ENCODE results near the gene TTYH2.
"Not testable (repeated sequence)": the region's sequence is repeated elsewhere in the genome, so short reads cannot be mapped to it uniquely, and the experiment has no call there.

Gene TTYH2, protein sequence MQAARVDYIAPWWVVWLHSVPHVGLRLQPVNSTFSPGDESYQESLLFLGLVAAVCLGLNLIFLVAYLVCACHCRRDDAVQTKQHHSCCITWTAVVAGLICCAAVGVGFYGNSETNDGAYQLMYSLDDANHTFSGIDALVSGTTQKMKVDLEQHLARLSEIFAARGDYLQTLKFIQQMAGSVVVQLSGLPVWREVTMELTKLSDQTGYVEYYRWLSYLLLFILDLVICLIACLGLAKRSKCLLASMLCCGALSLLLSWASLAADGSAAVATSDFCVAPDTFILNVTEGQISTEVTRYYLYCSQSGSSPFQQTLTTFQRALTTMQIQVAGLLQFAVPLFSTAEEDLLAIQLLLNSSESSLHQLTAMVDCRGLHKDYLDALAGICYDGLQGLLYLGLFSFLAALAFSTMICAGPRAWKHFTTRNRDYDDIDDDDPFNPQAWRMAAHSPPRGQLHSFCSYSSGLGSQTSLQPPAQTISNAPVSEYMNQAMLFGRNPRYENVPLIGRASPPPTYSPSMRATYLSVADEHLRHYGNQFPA

DNA sequence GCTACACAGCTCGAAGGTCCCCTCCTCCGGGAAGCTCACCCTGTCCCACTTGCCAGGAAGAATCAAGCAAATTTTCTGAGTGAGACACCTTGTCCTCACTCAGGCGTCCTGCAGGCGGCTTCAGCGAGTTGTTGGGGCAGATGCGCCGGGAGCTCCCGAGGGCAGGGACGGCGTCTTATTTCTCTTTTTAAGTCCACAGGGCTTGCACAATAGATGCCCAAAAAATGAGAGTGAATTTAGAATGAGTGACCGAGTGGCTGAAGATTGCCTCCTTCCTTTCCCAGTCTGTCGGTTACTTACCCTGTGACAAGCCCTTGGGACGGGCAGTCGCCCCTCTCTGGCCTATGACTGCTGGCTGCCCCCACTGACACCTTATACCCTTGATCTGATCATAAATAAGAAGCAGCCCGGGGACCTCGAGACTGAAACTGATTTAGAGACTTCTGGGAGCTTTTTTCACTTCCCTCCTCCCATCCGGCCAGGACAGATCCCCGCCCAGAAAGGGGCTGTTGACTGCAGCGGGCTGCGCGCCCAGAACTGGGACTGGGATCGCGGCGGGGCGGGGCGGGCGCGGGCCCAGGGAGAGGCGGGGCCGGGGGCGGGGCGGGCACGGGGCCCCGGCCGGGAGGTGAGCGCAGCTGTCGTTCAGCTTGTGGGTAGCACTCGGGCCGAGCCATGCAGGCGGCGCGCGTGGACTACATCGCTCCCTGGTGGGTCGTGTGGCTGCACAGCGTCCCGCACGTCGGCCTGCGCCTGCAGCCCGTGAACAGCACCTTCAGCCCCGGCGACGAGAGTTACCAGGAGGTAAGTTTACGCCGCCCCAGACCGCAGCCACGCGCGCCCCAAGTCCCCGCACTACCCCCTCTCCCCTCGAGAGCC lies at the start of gene TTYH2:
Gene TTYH2, plus strand, starts transcription at position 659 of the 879 bp plus-strand sequence. Its CDS starts 17 bp downstream, at position 676.
- DNase-seq (ENCODE audit: low read depth, low spot score), result no peak

DNA sequence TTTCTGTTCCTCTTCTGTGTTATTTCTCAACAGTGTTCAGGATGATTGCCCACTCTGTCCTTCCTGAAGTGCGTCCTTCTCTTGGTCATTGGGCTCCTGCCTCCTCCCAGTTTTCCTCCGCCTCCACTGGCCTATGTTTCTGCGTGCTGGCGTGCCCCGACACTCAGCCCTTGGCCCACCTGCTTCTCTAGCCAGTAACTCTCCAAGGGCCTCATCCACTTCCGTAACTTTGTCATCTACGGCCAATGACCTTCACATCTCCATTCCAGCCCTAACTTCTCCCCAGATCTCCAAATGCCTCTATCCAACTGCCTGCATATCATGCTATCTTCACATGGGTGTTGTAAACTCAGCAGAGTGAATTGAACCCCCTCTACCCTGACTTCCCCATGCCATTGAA lies 49.5 kb upstream of the TTYH2 start:
- DNase-seq (ENCODE audit: low read depth, low spot score), result no peak

DNA sequence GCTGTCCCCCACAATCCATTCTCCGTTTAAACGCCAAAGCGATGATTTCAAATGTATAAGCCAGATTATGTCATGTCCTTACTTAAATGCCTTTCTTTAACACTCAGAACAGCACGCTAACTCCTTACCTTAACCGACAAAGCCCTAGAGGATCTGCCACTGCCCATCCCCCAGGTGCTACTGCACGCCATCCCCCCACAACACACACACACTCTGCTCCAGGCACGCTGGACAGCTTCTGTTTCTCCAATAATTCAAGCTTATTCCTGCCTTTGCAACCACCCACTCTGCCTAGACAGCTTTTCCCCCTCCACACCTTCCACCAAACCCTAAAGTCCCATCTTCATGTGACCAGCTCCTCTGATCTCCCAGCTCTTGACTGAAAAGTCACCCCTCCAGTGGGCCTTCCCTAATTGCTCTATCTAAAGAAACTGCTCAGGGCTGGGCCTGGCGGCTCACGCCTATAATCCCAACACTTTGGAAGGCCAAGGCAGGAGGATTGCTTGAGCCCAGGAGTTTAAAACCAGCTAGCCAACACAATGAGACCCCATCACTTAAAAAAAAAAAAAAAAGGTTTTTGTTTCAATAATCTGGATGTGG lies 48.8 kb upstream of the TTYH2 start:
- DNase-seq (ENCODE audit: low read depth, low spot score), result no peak

DNA sequence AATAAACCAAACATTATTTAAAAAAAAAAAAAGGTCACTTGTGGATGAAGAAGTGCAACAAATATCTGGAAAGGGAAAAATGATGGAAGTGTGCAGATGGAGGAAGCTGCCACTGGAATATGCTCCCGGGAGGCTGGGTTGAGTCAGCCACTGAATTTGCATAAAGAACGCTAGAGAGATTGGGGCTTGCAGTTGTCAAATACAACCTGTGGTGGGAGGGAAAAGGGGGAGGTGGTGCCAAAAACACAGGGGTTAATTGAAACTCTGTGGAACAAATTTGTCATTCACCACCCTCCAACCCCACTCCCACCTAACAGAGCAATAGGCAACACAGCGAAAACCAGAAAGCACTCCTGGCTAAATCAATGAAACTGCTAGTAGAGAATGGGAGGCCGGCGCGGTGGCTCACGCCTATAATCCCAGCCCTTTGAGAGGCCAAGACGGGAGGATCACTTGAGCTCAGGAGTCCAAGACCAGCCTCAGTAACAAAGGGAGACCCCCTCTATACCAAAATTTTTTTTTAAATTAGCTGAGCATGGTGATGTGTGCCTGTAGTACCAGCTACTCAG lies 47.5 kb upstream of the TTYH2 start:
- DNase-seq (ENCODE audit: low read depth, low spot score), result no peak

DNA sequence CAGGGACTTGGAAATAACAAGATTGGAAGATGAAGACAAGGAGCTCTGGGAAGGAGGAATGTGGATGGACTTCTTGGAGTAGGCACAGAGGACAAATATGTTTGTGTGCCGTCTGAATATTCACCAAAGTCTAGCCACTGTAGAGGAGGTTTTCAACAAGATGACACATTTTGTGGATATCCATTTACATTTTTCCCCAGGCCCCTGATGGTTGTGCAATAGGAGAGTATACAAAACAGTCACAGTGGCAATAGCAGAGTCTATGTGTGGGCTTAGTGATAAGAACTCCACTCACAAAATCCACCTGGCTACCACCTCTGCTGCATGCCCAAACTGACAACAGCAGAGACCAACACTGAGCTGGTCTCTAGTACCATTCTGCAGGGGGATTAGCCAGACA lies 42.4 kb upstream of the TTYH2 start:
- no peak for DNase-seq (ENCODE audit: low read depth, low spot score)

DNA sequence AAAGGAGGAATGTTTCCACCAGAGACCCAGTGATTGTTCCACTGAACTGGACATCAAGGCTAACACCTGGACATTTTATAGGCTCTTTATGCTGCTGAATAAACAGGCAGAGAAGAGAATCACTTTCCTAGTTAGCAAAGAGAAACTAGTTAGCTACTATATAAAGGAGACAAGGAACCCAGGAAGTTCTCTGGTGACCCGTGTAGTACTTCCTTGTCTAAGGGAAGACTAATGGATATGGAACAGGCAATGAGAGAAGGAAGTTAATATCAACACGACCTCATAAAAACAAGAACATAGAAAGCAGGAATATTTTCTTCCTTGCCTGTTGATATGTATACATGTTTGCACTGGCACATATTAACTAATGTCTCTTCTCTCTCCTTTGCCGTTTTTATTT lies 40.7 kb upstream of the TTYH2 start:
- no peak for DNase-seq (ENCODE audit: low read depth, low spot score)

DNA sequence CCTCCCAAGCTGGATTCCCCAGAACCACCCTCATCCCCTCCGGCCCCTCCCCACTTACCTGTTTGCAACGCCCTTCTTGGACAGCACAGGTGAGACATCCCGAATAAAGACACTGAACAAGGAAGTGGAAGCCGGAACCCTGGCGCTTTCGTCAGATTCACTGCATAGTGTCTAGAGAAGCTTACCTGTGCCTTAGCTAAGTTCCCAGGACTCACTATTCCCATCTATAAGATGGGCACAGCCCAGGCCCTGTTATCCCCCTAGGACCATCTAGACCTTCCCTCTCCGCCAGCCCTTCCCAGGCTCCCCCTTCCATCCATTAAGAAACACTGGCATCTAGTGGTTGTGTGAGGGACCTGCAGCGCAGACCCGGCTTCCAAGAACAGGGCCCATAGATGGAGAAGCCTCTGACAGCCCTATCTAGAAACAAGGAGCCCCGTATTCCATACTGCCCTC lies 36.8 kb upstream of the TTYH2 start:
- no peak for DNase-seq (ENCODE audit: low read depth, low spot score)

DNA sequence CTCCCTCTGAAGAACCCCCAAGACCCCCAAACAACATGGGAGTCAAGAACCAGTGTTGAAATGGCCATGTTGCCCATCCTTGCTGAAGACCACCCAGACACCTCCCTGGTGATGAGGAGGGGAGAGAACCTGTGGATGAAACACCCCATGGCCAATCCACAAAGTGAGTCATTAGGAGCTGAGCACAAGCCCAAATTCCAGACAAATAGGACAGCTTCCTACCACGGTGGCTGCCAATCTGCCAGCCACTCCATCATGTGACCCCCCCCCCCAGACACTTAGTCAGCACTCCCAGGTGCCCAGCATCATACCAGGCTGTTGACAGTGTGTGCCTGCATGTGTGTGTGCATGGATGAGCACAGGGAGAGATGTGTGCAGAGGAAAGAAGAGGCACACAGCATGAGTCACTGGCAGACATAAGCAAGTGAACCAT lies 36.3 kb upstream of the TTYH2 start:
- DNase-seq (ENCODE audit: low read depth, low spot score), result no peak

DNA sequence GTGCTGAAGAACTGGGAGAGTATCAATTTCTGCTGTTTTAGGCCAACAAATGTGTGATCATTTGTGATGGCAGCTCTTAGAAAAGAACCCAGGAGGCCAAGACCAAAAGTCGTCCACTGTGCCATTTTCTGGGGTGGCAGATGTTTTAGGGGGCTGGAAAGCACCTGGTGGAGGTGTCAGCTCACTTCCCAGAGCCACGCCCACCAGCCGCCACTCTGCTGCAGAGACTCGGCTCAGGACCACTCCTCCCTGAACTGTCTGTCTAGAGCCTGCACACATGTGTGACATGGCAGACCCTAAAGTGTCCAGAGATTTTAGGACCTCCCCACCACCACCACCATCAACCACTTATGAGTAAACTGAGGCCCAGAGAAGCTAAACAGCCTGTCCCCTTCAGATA lies 33.8 kb upstream of the TTYH2 start:
- DNase-seq (ENCODE audit: low read depth, low spot score), result no peak

DNA sequence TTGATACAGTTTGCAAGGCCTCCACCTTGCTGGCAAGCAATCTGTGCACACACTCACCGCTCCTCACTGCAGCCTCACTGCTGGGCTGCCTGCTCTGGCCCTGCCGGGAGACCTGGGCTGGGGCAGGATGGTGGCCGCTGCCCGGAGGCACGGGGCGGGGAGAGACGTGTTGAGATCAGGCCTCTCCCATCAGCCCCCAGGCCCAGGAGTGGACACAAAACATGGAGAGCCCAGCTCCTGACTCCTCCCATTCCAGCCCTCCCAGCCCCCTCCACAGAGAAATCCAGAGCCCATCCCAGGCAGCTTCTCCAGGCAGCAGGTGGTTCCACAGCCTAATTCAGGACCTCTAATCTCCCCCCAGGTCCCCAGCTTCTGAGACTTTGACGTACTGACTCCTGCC lies 33.0 kb upstream of the TTYH2 start:
- DNase-seq (ENCODE audit: low read depth, low spot score), result no peak

DNA sequence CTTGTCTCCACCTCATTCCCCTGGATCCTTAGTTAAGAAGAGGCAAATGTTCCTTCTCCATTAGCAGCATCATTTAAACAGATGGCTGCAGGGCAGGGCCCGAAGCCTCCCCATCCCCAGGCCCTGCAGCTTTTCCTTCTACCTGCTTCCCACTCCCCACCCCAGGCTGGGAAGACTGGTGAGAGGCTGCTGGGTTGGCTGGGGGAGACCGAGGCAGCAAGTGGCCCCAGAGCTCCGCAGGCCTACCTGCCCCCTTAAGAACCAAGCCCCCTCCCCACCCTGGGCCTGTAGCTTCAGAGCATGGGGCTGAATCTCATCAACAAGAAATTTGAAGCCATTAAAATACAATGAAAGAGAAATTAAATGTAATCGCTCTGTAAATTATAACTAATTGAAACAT lies 32.0 kb upstream of the TTYH2 start:
- DNase-seq (ENCODE audit: low read depth, low spot score), result no peak

DNA sequence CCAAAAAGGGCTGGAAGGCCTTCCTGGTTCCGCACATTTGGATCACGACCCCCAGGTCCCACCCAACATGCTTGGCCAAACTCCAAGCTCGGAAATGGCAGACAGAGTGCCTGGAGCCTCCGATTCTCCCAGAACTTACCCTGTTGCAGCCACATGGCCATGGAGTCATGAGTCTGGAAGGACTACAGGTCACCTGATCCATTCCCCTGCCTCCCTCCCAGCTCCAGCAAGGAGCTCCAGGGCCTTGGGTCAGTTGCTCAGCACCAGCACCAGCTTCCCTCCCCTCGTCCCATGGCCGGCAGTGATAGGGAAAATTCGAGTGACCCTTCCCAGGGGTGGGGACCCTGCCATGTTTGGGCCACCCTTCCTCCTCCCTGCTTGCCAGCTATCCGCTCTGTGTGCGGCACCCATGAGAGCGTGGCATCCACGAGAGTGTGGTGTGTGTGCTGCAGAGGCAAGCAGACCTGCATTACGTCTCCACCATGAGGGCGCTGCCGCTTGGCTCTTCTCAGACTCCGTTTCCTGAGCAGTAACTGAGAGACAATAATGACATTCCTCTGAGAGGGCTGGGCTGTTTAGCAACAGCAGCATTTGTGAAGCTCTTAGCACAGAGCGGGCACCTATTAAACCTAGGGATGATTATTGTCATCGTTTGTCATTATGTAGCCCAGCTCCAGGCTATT lies 31.2 kb upstream of the TTYH2 start:
- DNase-seq (ENCODE audit: low read depth, low spot score), result no peak

DNA sequence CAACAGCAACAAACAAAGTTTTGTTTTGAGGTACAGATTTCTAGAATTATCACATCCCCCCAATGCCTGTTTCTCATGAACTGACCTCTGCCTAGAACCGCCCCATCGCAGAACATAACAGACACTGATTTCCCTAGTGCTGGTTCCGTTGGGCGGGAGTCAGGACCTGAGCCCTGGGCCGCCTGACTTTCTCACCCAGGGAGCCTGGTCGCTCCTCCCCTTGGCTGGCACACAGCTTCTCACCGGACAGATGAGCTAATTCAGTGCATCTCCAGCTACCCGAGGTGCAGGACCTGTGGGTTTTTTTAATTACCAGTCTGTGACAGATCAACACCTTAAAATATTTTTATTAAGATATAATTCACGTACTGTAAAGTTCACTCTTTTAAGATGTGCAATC lies 30.0 kb upstream of the TTYH2 start:
- DNase-seq (ENCODE audit: low read depth, low spot score), result no peak

DNA sequence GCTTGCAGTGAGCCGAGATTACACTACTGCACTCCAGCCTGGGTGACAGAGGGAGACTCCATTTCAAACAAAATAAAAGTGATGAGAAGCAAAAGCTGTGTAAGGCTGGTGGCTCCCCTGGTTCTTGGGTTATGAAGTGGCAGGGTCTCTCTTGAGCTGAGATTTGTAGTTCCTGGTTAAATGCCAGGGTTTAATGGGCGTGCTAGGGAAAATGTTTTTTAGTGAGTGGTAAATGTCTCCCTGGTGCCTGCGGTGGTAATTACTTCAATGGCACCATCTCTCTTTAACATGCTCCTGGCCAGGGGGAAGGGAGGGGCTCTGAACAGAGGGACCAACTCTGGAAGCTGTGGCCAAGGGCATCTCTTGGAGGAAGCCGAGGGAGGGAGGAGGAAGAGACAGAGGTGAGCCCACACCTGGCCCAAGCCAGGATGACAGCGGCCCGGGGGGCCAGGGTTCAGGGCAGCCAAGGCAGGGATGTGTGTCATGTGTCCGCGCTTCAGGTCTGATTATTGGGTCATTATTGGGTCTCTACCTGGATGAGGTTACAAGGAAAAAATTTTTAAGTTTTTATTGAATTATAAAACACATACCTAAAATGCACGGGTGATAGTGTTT lies 27.7 kb upstream of the TTYH2 start:
- DNase-seq (ENCODE audit: low read depth, low spot score), result no peak

DNA sequence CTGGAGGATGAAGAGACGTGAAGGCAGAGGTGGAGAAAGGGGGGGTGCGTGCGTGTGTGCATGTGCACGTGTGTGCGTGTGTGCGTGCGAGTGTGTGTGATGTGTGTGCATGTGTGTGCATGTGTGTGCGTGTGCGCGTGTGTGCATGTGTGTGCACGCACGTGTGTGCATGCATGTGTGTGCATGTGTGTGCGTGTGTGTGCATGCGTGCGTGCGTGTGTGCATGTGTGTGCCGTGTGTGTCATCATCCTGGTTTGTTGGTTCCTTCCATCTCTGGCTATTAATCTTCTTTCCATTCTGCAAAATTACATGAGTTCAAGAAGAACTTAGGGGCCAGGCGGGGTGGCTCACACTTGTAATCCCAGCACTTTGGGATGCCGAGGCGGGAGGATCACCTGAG lies 26.9 kb upstream of the TTYH2 start:
- DNase-seq (ENCODE audit: low read depth, low spot score), result no peak

DNA sequence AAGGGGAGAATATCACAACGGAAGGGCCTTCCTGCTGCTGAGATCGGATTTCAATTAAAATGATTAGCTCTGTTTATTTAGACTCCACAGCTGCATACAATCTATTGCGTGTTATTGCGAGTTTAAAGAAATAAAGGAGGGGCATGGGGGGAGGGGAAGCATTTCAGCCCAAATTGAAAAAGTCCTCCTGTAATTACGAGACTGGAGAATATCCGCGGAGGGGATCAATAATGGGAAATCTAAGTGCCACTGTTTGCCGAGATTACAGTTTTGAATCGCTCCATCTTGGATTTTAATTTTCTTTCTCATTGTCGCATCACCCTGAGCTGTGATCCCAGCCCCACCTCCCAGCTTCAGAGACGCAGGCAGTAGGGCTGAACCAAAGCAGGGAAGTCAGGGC lies 25.6 kb upstream of the TTYH2 start:
- no peak for DNase-seq (ENCODE audit: low read depth, low spot score)

DNA sequence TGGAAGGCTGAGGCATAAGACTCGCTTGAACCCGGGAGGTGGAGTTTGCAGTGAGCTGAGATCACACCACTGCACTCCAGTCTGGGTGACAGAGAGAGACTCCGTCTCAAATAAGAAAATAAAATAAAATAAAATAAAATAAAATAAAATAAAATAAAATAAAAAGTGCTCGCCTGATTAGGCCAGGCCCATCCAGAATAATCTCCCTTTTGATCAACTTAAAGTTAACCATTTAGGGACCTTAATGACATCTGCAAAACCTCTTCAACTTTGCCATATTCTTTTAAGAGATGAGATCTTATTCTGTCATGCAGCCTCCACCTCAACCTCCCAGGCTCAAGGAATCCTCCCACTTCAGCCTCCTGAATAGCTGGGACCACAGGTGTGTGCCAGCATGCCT lies 24.7 kb upstream of the TTYH2 start:
- DNase-seq (ENCODE audit: low read depth, low spot score), result not testable (repeated sequence)

DNA sequence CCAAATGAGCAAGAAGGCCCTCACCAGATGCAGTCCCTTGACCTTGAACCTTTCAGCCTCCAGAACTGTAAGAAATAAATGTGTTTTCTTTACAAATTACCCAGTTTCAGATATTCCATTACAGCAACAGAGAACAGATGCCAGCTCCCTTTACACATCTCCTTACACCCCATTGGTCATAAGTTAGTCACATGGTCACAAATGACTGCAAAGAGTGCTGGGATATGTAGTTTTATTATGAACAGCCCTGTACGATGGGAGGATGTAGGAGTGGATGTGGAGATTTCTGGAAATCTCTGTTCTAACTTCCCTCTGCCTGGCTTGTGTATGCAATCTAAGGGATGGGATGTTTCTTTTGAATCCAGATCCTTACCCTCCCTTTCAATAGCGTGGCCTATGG lies 23.2 kb upstream of the TTYH2 start:
- DNase-seq (ENCODE audit: low read depth, low spot score), result no peak

DNA sequence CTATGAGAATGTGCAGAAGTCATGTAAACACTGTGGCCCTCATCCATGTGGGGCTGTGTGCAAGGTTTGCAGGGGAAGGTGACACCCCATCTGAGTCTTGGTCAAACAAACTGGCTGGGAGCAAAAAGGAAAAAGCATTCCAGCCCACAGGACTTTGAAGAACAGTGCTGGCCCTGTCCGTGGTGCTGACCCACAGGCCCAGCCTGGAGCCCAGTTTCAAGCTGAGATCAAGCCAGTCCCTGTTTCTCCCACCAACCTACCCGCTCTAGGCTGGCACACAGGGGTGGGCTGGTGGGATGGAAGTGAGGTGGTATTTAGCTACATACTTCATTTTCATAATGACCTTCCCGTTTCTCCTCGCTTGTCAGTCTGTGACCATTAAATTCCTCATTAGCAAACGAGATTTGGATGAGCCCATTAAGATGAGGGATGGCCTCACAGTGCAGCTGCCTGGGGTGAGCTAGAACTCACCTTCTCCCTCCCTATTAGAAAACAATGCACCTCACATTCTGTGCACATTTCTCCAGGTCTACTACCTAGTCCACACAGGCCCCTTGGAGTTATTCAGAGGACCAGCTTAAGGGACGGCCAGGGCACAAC lies 22.5 kb upstream of the TTYH2 start:
- DNase-seq (ENCODE audit: low read depth, low spot score), result no peak
